Ascending aorta (tissue), 2 donors: ENCODE data around the gene CD52. TPM values are rescaled to one million over a fixed set of nuclear protein-coding genes. Genes with fewer than 3 reads are reported as not detected.
A peak's percentile ranks its signal among the peaks of the same experiment; 100 is the strongest.

ENCODE experiments used
- DNase-seq, 2 donors: peaks; one replicate each; pipeline ENCODE4 v3.0.0-alpha.2; 2019; ENCODE audit warnings: low spot score in 2 of 2
- H3K27ac ChIP-seq, 2 donors: fragments of 200-600 bp; sonication (generic); one replicate each; pipeline ENCODE4 v1.5.1; 2016 to 2017; ENCODE audit warnings: mild to moderate bottlenecking in 1 of 2
- H3K27me3 ChIP-seq: fragments of 200-600 bp; sonication (generic); one replicate; pipeline ENCODE4 v1.5.1; 2017
- H3K36me3 ChIP-seq, 2 donors: fragments of 200-600 bp; sonication (generic); one replicate each; pipeline ENCODE4 v1.5.1; 2016
- H3K4me1 ChIP-seq, 2 donors: fragments of 200-600 bp; sonication (generic); one replicate each; pipeline ENCODE4 v1.5.1; 2016 to 2017; ENCODE audit warnings: mild to moderate bottlenecking in 1 of 2
- H3K4me3 ChIP-seq, 2 donors: fragments of 200-600 bp; sonication (generic); one replicate each; pipeline ENCODE4 v1.5.1; 2016 to 2017; ENCODE audit warnings: mild to moderate bottlenecking in 1 of 2
- H3K9me3 ChIP-seq, 2 donors: fragments of 200-600 bp; sonication (generic); one replicate each; pipeline ENCODE4 v1.5.1; 2016
- CTCF ChIP-seq, 3 experiments: fragments of 200-600 bp in 2 of 3; fragments of 450-650 bp in 1 of 3; sonication (generic) in 2 of 3; IDR thresholded peaks; one replicate each; pipeline ENCODE4 v1.5.1; 2016 to 2019; ENCODE audit warnings: antibody characterized with exemption in 3 of 3, mild to moderate bottlenecking in 1 of 3, moderate library complexity in 1 of 3
- intact Hi-C: fragments of 100-400 bp; cut with DNase I; formaldehyde crosslinking; loops from one replicate; pipeline ENCODE4 v1.15.1; 2023
- total RNA-seq: library from RNA; depleted of rRNA; stranded (reverse); fragments of >200 nt; gene quantifications from one replicate; pipeline ENCODE4 v1.1.0, GENCODE V29; 2016

The CD52 gene
- total RNA-seq, 1 donor from 2014 or later = not detected

DNA sequence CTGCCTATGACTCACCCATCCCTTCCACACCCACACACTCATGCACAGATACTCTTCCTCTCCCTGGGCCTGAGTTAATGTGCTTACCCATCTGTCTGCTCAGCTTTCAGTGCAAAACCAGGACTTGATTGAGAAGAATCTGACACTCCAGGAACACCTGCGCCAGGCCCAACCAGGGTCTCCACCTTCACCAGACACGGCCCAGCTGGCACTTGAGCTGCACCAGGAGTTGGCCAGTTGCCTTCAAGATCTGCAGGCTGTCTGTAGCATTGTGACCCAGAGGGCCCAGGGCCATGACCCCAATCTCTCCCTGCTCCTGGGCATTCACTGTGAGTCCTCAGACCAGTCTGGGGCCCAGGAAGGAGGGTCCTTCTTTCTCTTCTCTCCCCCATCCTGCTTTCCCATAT is 41.3 kb upstream of the CD52 start:
- Histone ChIP-seq H3K4me1 (peaks cover 29 to 47% of the 10 kb centered on the region in 2 donors), H3K4me3 (no peak overlapping the region), H3K36me3 (no peaks in the 10 kb centered on the region), H3K27ac (peak overlapping the region; percentile 90 to 99), H3K27me3 (no peaks in the 10 kb centered on the region), H3K9me3 (no peaks in the 10 kb centered on the region)
- no peak for TF ChIP-seq CTCF (IDR thresholded peaks at IDR 0.05)
- no peak for DNase-seq
- intact Hi-C loops = no loop called here

DNA sequence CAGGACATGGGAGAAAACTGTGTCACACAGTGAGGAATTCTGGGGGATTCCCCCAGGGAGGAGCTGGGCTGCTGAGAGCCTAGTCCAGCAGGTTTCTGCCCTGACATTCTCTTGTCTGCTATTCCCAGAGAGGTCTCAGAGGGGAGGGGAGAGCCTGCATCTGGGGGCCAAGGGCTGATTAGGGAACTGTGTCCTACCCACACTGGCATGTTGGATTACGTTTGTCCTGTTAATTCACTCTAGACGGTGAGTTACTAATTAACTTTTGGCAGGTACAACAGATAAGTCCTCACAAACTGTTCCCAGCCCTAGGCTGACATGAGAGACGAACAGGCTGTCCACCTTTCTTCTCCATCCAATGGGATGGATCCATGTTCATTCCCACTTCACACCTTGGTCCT is 40.5 kb upstream of the CD52 start:
- no peak for DNase-seq
- peaks cover 29 to 53% of the 10 kb centered on the region in 2 donors for H3K4me1 ChIP-seq
- intact Hi-C loops = no loop called here
- no peaks in the 10 kb centered on the region for H3K36me3 ChIP-seq
- H3K4me3 ChIP-seq = no peak overlapping the region
- no peaks in the 10 kb centered on the region for H3K9me3 ChIP-seq
- no peaks in the 10 kb centered on the region for H3K27me3 ChIP-seq
- TF ChIP-seq CTCF (IDR thresholded peaks at IDR 0.05) = no peak
- peak overlapping the region; percentile 90 to 99 for H3K27ac ChIP-seq

- peak overlapping the region; percentile 90 to 99 for H3K27ac ChIP-seq
- H3K9me3 ChIP-seq = no peaks in the 10 kb centered on the region
- H3K36me3 ChIP-seq = no peaks in the 10 kb centered on the region
- no peaks in the 10 kb centered on the region for H3K27me3 ChIP-seq
- TF ChIP-seq CTCF (IDR thresholded peaks at IDR 0.05) = no peak
- H3K4me3 ChIP-seq = no peak overlapping the region
- no peak for DNase-seq
- intact Hi-C loops = loop anchor here (1.0 to 2.0 kb wide), 3 partner anchors 30 to 167 kb away; partner anchors contain the start of genes C1orf232, PDIK1L and ZNF593
- H3K4me1 ChIP-seq = peaks cover 29 to 53% of the 10 kb centered on the region in 2 donors
Observed at GRCh38 chr1:26277719-26278118, 40.0 kb upstream of the CD52 start.

DNA sequence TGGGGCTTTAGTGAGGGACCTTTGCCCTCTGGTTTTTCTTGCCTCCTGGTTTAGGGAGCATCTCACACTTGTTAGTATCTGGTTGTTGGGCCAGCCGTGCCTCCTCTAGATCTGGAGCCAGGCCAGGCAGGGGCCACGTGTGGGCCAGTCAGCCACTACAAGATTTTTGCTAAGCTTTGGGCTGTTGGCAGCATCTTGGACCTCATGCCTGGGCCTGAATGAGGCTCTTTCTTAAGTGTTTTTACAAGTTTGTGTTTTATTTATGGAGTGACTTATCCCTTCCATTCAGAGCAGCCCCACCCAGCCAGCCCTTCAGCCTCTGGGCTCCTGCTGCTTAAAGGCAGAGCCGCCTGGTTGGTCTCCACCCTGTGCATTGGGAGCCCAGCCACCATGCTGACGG is 39.5 kb upstream of the CD52 start:
- no peak overlapping the region for H3K4me3 ChIP-seq
- no peaks in the 10 kb centered on the region for H3K27me3 ChIP-seq
- no peak for TF ChIP-seq CTCF (IDR thresholded peaks at IDR 0.05)
- no peaks in the 10 kb centered on the region for H3K9me3 ChIP-seq
- H3K4me1 ChIP-seq = peaks cover 29 to 53% of the 10 kb centered on the region in 2 donors
- peak; percentile 56 to 93 for DNase-seq
- no peaks in the 10 kb centered on the region for H3K36me3 ChIP-seq
- intact Hi-C loops = loop anchor here (1.0 to 2.0 kb wide), 3 partner anchors 29 to 168 kb away; partner anchors contain the start of genes C1orf232, PDIK1L and ZNF593
- H3K27ac ChIP-seq = peak overlapping the region; percentile 90 to 99

- H3K4me3 ChIP-seq = peak overlapping the region; percentile 73 to 91
- peaks cover 29 to 54% of the 10 kb centered on the region in 2 donors for H3K4me1 ChIP-seq
- no peaks in the 10 kb centered on the region for H3K27me3 ChIP-seq
- no peaks in the 10 kb centered on the region for H3K9me3 ChIP-seq
- H3K27ac ChIP-seq = peak overlapping the region; percentile 90 to 99
- intact Hi-C loops = loop anchor here (1.0 to 2.0 kb wide), 3 partner anchors 28 to 168 kb away; partner anchors contain the start of genes C1orf232, PDIK1L and ZNF593
- peak in 1 of 2 donors; percentile 87 for DNase-seq
- no peaks in the 10 kb centered on the region for H3K36me3 ChIP-seq
- TF ChIP-seq CTCF (IDR thresholded peaks at IDR 0.05) = no peak
Observed at GRCh38 chr1:26278724-26279455, 38.9 kb upstream of the CD52 start.
